Hepatocyte (in vitro differentiated cells): ENCODE measurements around the gene GRIN2D. TPM values are rescaled to one million over a fixed set of nuclear protein-coding genes. Genes with fewer than 3 reads are reported as not detected.

Experiments used
- DNase-seq: peaks from one replicate; pipeline ENCODE4 v3.0.0-alpha.2; 2016; ENCODE audit warnings: low spot score
- H2AFZ ChIP-seq: fragments of 200-600 bp; sonication (generic); 2 replicates; pipeline ENCODE4 v1.6.0; 2016; ENCODE audit warnings: antibody characterized with exemption, mild to moderate bottlenecking
- H3K27ac ChIP-seq: fragments of 200-600 bp; sonication (generic); 2 replicates; pipeline ENCODE4 v1.5.1; 2016; ENCODE audit warnings: mild to moderate bottlenecking
- H3K27me3 ChIP-seq: fragments of 200-600 bp; sonication (generic); 2 replicates; pipeline ENCODE4 v1.6.1; 2016
- H3K36me3 ChIP-seq: fragments of 200-600 bp; sonication (generic); replicated peaks from 2 replicates; pipeline ENCODE4 v1.5.1; 2016; ENCODE audit warnings: low read depth; ENCODE audit not compliant: insufficient read depth
- H3K4me1 ChIP-seq: fragments of 200-600 bp; sonication (generic); 2 replicates; pipeline ENCODE4 v1.5.1; 2016; ENCODE audit warnings: mild to moderate bottlenecking, moderate library complexity; ENCODE audit not compliant: insufficient read depth
- H3K4me2 ChIP-seq: fragments of 200-600 bp; sonication (generic); 2 replicates; pipeline ENCODE4 v1.6.0; 2016
- H3K4me3 ChIP-seq: fragments of 200-600 bp; sonication (generic); 2 replicates; pipeline ENCODE4 v1.5.1; 2016; ENCODE audit warnings: mild to moderate bottlenecking
- H3K79me2 ChIP-seq: fragments of 200-600 bp; sonication (generic); 2 replicates; pipeline ENCODE4 v1.6.0; 2017; ENCODE audit warnings: mild to moderate bottlenecking
- H3K9me2 ChIP-seq: fragments of 200-600 bp; sonication (generic); replicated peaks from 2 replicates; pipeline ENCODE4 v1.6.0; 2017; ENCODE audit warnings: mild to moderate bottlenecking; ENCODE audit not compliant: insufficient read depth
- H3K9me3 ChIP-seq: fragments of 200-600 bp; sonication (generic); 2 replicates; pipeline ENCODE4 v1.5.1; 2016; ENCODE audit warnings: low read depth, mild to moderate bottlenecking
- H4K20me1 ChIP-seq: fragments of 200-600 bp; sonication (generic); 2 replicates; pipeline ENCODE4 v1.6.0; 2016; ENCODE audit warnings: mild to moderate bottlenecking; ENCODE audit not compliant: insufficient read depth, poor library complexity, severe bottlenecking
- CTCF ChIP-seq: fragments of 200-600 bp; sonication (generic); IDR thresholded peaks from 2 replicates; pipeline ENCODE4 v1.5.1; 2016; ENCODE audit warnings: antibody characterized with exemption, mild to moderate bottlenecking; ENCODE audit not compliant: poor library complexity
- EZH2 ChIP-seq: fragments of 200-600 bp; sonication (generic); IDR thresholded peaks from 2 replicates; pipeline ENCODE4 v1.6.1; 2016; ENCODE audit warnings: antibody characterized with exemption, mild to moderate bottlenecking, borderline replicate concordance
- EZH2phosphoT487 ChIP-seq: fragments of 200-600 bp; sonication (generic); IDR thresholded peaks from one replicate; pipeline ENCODE4 v1.6.1; 2018; ENCODE audit warnings: antibody characterized with exemption, mild to moderate bottlenecking, low read depth, moderate library complexity; ENCODE audit not compliant: unreplicated experiment, severe bottlenecking
- WGBS: methylation state at CpG from one replicate; pipeline ENCODE4 v1.1.6; 2016; ENCODE audit warnings: low lambda C conversion rate; ENCODE audit errors: missing lambda C conversion rate; 5-methylcytosine and 5-hydroxymethylcytosine counted together
- polyA plus RNA-seq: library from polyadenylated mRNA; unstranded; fragments of >200 nt; fragmentation: Nextera tagmentation; extraction: Ambion mirVana; gene quantifications from 2 replicates; pipeline ENCODE4 v1.2.1, GENCODE V29; 2016
- total RNA-seq: library from RNA; depleted of rRNA; stranded (reverse); fragments of >200 nt; gene quantifications from 2 replicates; pipeline ENCODE4 v1.2.3, GENCODE V29; 2014

Gene GRIN2D
- total and polyA plus RNA-seq, 2 experiments from 2014 or later = 1.00 to 2.1 TPM

- Histone ChIP-seq H2AFZ (no peak overlapping the region), H4K20me1 (no peaks in the 10 kb centered on the region), H3K4me3 (no peak overlapping the region), H3K36me3 (no peaks in the 10 kb centered on the region), H3K4me1 (peaks cover 38% of the 10 kb centered on the region), H3K9me2 (no peaks in the 10 kb centered on the region), H3K79me2 (peaks cover under 1% of the 10 kb centered on the region), H3K27ac (no peak overlapping the region), H3K9me3 (no peaks in the 10 kb centered on the region), H3K4me2 (peak overlapping the region; percentile 95), H3K27me3 (peaks cover 50% of the 10 kb centered on the region)
- TF ChIP-seq EZH2phosphoT487 = no peak
- TF ChIP-seq CTCF = no peak
- TF ChIP-seq EZH2 = no peak
- WGBS = 57% methylated on average over 12 of the region's 24 CpGs
- no peak for DNase-seq
Measured at GRCh38 chr19:48396016-48396823, 2.8 kb downstream of the GRIN2D start.

- no peak for DNase-seq
- no peak overlapping the region for H3K27ac ChIP-seq
- peaks cover 50% of the 10 kb centered on the region for H3K27me3 ChIP-seq
- H3K36me3 ChIP-seq = no peaks in the 10 kb centered on the region
- WGBS = 78% methylated on average over 2 of the region's 2 CpGs
- no peaks in the 10 kb centered on the region for H3K9me3 ChIP-seq
- peaks cover 38% of the 10 kb centered on the region for H3K4me1 ChIP-seq
- no peak overlapping the region for H3K4me3 ChIP-seq
- H4K20me1 ChIP-seq = no peaks in the 10 kb centered on the region
- no peak overlapping the region for H2AFZ ChIP-seq
- H3K79me2 ChIP-seq = no peaks in the 10 kb centered on the region
- H3K9me2 ChIP-seq = no peaks in the 10 kb centered on the region
- TF ChIP-seq CTCF = no peak
- TF ChIP-seq EZH2phosphoT487 = no peak
- TF ChIP-seq EZH2 = no peak
- peak overlapping the region; percentile 85 for H3K4me2 ChIP-seq
Measured at GRCh38 chr19:48396824-48397176, 3.3 kb downstream of the GRIN2D start.

- peaks cover 38% of the 10 kb centered on the region for H3K4me1 ChIP-seq
- no peak overlapping the region for H3K4me3 ChIP-seq
- H2AFZ ChIP-seq = peak overlapping the region; percentile 78
- no peak for DNase-seq
- H3K79me2 ChIP-seq = no peaks in the 10 kb centered on the region
- 65% methylated on average over 21 of the region's 22 CpGs for WGBS
- no peaks in the 10 kb centered on the region for H3K9me3 ChIP-seq
- H4K20me1 ChIP-seq = no peaks in the 10 kb centered on the region
- H3K27ac ChIP-seq = peak overlapping the region; percentile 48
- TF ChIP-seq CTCF (no peak), EZH2 (no peak), EZH2phosphoT487 (no peak)
- no peaks in the 10 kb centered on the region for H3K9me2 ChIP-seq
- peak overlapping the region; percentile 85 for H3K4me2 ChIP-seq
- H3K27me3 ChIP-seq = peaks cover 50% of the 10 kb centered on the region
- no peaks in the 10 kb centered on the region for H3K36me3 ChIP-seq
Measured at GRCh38 chr19:48397263-48398101, 4.0 kb downstream of the GRIN2D start.
